Spleen (tissue), 7 donors: ENCODE measurements around the gene HIVEP3.

ENCODE experiments used
- POLR2A ChIP-seq, 3 donors: fragments of 450-650 bp; IDR thresholded peaks; one replicate each; pipeline ENCODE4 v1.5.1; 2017; ENCODE audit warnings: antibody characterized with exemption in 3 of 3, mild to moderate bottlenecking in 1 of 3
- POLR2AphosphoS5 ChIP-seq, 3 donors: sonication (generic); formaldehyde crosslinking; IDR thresholded peaks; one replicate each; pipeline ENCODE4 v1.5.1; 2017; ENCODE audit warnings: antibody characterized with exemption in 3 of 3
- TF ChIP-seq, protein P1 (sequence below), 11 experiments: fragments of 200-600 bp in 7 of 11; fragments of 450-650 bp in 4 of 11; sonication (generic) in 4 of 11; IDR thresholded peaks in 8 of 11; conservative IDR thresholded peaks in 3 of 11; 1 replicate in 7 of 11; 2 replicates in 4 of 11; pipeline versions ENCODE4 v1.4.0 to v1.8.0; 2016 to 2021; ENCODE audit warnings: antibody characterized with exemption in 11 of 11, inconsistent platforms in 4 of 11, mild to moderate bottlenecking in 1 of 11
- donor health status: DM: no; HTN: no; CAD: no; lungs with moderate emphysema.
- donor health status: DM: no; HTN: no; CAD: no.
- donor health status: DM: no; HTN: no; CAD: no.

DNA sequence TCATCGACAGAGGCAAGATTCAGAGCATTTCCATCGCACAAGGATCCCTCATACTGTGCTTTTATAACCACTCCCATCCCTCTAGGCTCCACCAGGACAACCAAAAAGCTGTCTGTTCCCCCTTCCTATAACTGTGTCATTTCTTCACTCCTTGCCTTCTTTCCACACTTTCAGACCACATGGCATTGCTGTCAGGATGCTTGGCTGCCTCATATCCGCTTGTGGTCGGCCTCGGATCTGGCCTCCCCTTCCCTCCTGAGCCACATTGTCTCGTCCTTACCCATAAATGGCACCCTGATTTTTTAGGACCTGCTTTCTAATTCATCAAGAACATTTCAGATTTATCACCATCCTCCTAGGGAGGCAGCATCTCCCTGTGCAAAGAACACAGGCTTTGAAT, 80.5 kb downstream of the HIVEP3 start:
- TF ChIP-seq POLR2A (IDR thresholded peaks at IDR 0.05) = no peak
- TF ChIP-seq, protein P1, sequence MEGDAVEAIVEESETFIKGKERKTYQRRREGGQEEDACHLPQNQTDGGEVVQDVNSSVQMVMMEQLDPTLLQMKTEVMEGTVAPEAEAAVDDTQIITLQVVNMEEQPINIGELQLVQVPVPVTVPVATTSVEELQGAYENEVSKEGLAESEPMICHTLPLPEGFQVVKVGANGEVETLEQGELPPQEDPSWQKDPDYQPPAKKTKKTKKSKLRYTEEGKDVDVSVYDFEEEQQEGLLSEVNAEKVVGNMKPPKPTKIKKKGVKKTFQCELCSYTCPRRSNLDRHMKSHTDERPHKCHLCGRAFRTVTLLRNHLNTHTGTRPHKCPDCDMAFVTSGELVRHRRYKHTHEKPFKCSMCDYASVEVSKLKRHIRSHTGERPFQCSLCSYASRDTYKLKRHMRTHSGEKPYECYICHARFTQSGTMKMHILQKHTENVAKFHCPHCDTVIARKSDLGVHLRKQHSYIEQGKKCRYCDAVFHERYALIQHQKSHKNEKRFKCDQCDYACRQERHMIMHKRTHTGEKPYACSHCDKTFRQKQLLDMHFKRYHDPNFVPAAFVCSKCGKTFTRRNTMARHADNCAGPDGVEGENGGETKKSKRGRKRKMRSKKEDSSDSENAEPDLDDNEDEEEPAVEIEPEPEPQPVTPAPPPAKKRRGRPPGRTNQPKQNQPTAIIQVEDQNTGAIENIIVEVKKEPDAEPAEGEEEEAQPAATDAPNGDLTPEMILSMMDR (IDR thresholded peaks at IDR 0.05 in 8 of 11, conservative IDR thresholded peaks at IDR 0.05 in 3 of 11) = no peak
- no peak for TF ChIP-seq POLR2AphosphoS5 (IDR thresholded peaks at IDR 0.05)
